ENCODE measurements around the gene KIF13A.
"Not testable (repeated sequence)": the region's sequence is repeated elsewhere in the genome, so short reads cannot be mapped to it uniquely, and the experiment has no call there.

KIF13A gene

GRCh38 chr6:17768881-17769280, 218.6 kb downstream of the KIF13A start:
- DNase-seq: no peak

- DNase-seq: peak; percentile 17
Observed at GRCh38 chr6:17768388-17768787, 219.0 kb downstream of the KIF13A start.

- no peak for DNase-seq
Observed at GRCh38 chr6:17762651-17763050, 224.8 kb downstream of the KIF13A start.

- DNase-seq: no peak
Observed at GRCh38 chr6:17758119-17758518, 229.3 kb downstream of the KIF13A start.

- no peak for DNase-seq
Observed at GRCh38 chr6:17754254-17754653, 233.2 kb downstream of the KIF13A start.

GRCh38 chr6:17745324-17745723, 242.1 kb downstream of the KIF13A start:
- DNase-seq: not testable (repeated sequence)

GRCh38 chr6:17744757-17745308, 242.6 kb downstream of the KIF13A start:
- not testable (repeated sequence) for DNase-seq

GRCh38 chr6:17744019-17744756, 243.2 kb downstream of the KIF13A start:
- DNase-seq: no peak

GRCh38 chr6:17741507-17741906, 245.9 kb downstream of the KIF13A start:
- no peak for DNase-seq

- no peak for DNase-seq
Observed at GRCh38 chr6:17740559-17741220, 246.7 kb downstream of the KIF13A start.

GRCh38 chr6:17737704-17738252, 249.7 kb downstream of the KIF13A start:
- DNase-seq: peak; percentile 24

- DNase-seq: not testable (repeated sequence)
Observed at GRCh38 chr6:17735311-17735710, 252.1 kb downstream of the KIF13A start.

GRCh38 chr6:17730078-17730704, 257.2 kb downstream of the KIF13A start:
- no peak for DNase-seq

GRCh38 chr6:17729223-17730077, 258.0 kb downstream of the KIF13A start:
- DNase-seq: peak; percentile 44

GRCh38 chr6:17728551-17729222, 258.7 kb downstream of the KIF13A start:
- no peak for DNase-seq

GRCh38 chr6:17725083-17725482, 262.4 kb downstream of the KIF13A start:
- DNase-seq: peak; percentile 31

- no peak for DNase-seq
Observed at GRCh38 chr6:17724341-17724740, 263.1 kb downstream of the KIF13A start.

GRCh38 chr6:17721671-17722070, 265.8 kb downstream of the KIF13A start:
- no peak for DNase-seq

- no peak for DNase-seq
Observed at GRCh38 chr6:17719323-17720041, 268.0 kb downstream of the KIF13A start.

GRCh38 chr6:17716221-17716620, 271.2 kb downstream of the KIF13A start:
- DNase-seq: no peak

All from OCI-M1 (cell line).